ENCODE data around the gene TIMELESS. TPM values are rescaled to one million over a fixed set of nuclear protein-coding genes. Genes with fewer than 3 reads are reported as not detected.

The TIMELESS gene
- total RNA-seq, 4 donors from 2014 or later: 2.9 to 6.5 (median 3.7) TPM

GRCh38 chr12:56373515-56373914, 75.7 kb downstream of the TIMELESS start:
- no peak for TF ChIP-seq POLR2A (IDR thresholded peaks at IDR 0.05)
- TF ChIP-seq, protein P1, sequence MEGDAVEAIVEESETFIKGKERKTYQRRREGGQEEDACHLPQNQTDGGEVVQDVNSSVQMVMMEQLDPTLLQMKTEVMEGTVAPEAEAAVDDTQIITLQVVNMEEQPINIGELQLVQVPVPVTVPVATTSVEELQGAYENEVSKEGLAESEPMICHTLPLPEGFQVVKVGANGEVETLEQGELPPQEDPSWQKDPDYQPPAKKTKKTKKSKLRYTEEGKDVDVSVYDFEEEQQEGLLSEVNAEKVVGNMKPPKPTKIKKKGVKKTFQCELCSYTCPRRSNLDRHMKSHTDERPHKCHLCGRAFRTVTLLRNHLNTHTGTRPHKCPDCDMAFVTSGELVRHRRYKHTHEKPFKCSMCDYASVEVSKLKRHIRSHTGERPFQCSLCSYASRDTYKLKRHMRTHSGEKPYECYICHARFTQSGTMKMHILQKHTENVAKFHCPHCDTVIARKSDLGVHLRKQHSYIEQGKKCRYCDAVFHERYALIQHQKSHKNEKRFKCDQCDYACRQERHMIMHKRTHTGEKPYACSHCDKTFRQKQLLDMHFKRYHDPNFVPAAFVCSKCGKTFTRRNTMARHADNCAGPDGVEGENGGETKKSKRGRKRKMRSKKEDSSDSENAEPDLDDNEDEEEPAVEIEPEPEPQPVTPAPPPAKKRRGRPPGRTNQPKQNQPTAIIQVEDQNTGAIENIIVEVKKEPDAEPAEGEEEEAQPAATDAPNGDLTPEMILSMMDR (IDR thresholded peaks at IDR 0.05): no peak
- 91 to 97% methylated on average over 1 of the region's 1 CpG for WGBS, 2 donors
- intact Hi-C loops (cut with DNase I; ENCODE audit: low total_unique reads): no loop called here
- no peak overlapping the region for H3K4me3 ChIP-seq (ENCODE audit: low read depth, poor library complexity, severe bottlenecking)
- DNase-seq (ENCODE audit: low spot score in 2 of 2): no peak

DNA sequence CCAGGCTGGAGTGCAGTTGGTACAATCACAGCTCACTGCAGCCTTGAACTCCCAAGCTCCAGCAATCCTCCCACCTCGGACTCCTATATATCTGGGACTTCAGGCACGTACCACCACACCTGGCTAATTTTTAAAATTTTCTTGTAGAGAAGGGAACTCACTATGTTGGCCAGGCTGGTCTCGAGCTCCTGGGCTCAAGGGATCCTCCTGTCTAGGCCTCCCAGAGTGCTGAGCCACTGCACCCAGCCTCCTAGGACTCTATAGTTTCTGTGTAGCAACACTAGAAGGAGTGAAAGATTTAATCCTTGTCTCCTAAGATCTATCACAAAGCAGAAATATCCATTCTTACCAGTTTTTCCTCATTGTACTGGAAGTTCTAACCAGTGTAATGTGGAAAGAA, 82.3 kb downstream of the TIMELESS start:
- no peak overlapping the region for H3K4me3 ChIP-seq (ENCODE audit: low read depth, poor library complexity, severe bottlenecking)
- no peak for DNase-seq (ENCODE audit: low spot score in 2 of 2)
- intact Hi-C loops (cut with DNase I; ENCODE audit: low total_unique reads): no loop called here
- 87 to 88% methylated on average over 3 of the region's 3 CpGs for whole genome bisulfite sequencing, 2 donors
- TF ChIP-seq, protein P1 (IDR thresholded peaks at IDR 0.05): no peak
- no peak for TF ChIP-seq POLR2A (IDR thresholded peaks at IDR 0.05)

Other genes with a start within 250 kb of the TIMELESS start
- 10 to 100 TPM; 33.3 to 46.5 (median 42.1) TPM for gene RNF41, start 227.5 kb downstream of the TIMELESS start, total RNA-seq
- 10 to 100 TPM in 3 of 4 donors, 1 to 10 TPM in 1; 9.9 to 23.1 (median 17.9) TPM for gene NABP2, start 225.1 kb downstream of the TIMELESS start, total RNA-seq
- gene SLC39A5, start 219.4 kb downstream of the TIMELESS start, total RNA-seq: not detected
- gene ANKRD52, start 191.0 kb downstream of the TIMELESS start, total RNA-seq: 10 to 100 TPM; 15.6 to 22.3 (median 18.7) TPM
- 10 to 100 TPM in 1 of 4 donors, 1 to 10 TPM in 3; 2.8 to 11.0 (median 5.8) TPM for gene COQ10A, start 182.5 kb downstream of the TIMELESS start, total RNA-seq
- 100 to 1,000 TPM; 118 to 156 (median 150) TPM for gene CS, start 149.1 kb downstream of the TIMELESS start, total RNA-seq
- gene CNPY2, start 133.4 kb downstream of the TIMELESS start, total RNA-seq: 10 to 100 TPM; 23.3 to 40.9 (median 37.7) TPM
- 10 to 100 TPM; 24.2 to 60.1 (median 28.9) TPM for gene PAN2, start 115.4 kb downstream of the TIMELESS start, total RNA-seq
- under 1 TPM in 1 of 4 donors, not detected in 3; 0.45 TPM for gene IL23A, start 110.5 kb downstream of the TIMELESS start, total RNA-seq
- gene STAT2, start 89.3 kb downstream of the TIMELESS start, total RNA-seq: 10 to 100 TPM; 60.8 to 98.4 (median 92.5) TPM
- not detected for gene APOF, start 86.6 kb downstream of the TIMELESS start, total RNA-seq
- not detected for gene MIP, start 5.2 kb upstream of the TIMELESS start, total RNA-seq
- 1 to 10 TPM; 1.3 to 2.3 (median 2.1) TPM for gene SPRYD4, start 19.2 kb upstream of the TIMELESS start, total RNA-seq
- gene GLS2, start 38.7 kb upstream of the TIMELESS start, total RNA-seq: 10 to 100 TPM in 1 of 4 donors, 1 to 10 TPM in 3; 4.3 to 12.6 (median 6.8) TPM
- gene RBMS2, start 72.4 kb upstream of the TIMELESS start, total RNA-seq: 10 to 100 TPM; 12.7 to 14.9 (median 13.7) TPM
- gene BAZ2A, start 180.9 kb upstream of the TIMELESS start, total RNA-seq: 100 to 1,000 TPM in 2 of 4 donors, 10 to 100 TPM in 2; 64.8 to 141 (median 107) TPM
- gene ATP5F1B, start 196.6 kb upstream of the TIMELESS start, total RNA-seq: 100 to 1,000 TPM; 360 to 457 (median 395) TPM
- 10 to 100 TPM; 57.0 to 73.7 (median 62.3) TPM for gene PTGES3, start 238.9 kb upstream of the TIMELESS start, total RNA-seq